ENCODE data around the gene BIN1. TPM values are rescaled to one million over a fixed set of nuclear protein-coding genes. Genes with fewer than 3 reads are reported as not detected.
A peak's percentile ranks its signal among the peaks of the same experiment; 100 is the strongest.

The BIN1 gene
- polyA plus RNA-seq, 3 donors from 2014 or later: 110 to 169 (median 167) TPM

DNA sequence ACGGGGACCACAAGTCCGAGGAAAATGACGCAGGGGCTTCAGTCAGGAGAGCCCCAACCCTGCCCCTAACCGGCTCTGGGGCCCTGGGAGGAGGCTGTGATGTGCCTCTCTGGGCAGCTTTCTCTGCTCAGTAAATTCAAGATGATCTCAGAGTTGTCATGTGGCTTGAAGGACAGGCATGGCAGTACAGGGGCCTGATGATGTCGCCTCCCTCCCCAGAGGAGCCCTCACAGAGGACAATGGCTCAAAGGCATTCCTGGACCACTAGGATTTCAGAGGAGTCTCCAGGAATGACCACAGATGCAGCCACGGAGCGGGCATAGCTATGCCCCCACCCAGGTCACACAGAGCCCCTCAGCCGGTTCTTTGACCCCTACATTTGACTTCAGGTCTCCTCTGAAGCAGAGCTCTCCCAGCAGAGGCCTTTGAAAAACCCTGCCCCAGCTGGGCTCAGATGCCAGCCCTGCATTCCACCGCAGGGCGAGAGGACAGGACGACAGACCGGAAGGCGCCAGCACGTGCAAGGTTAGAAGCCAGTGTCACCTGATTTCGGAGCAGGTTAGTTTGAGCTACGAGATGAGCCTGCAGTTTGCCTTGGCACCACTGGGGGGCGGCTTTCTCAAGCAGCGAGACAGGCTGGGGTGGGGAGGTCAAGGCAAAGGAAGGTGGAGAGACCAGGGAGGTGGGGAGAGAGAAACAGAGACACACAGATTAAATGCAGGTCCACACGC lies 39.2 kb downstream of the BIN1 start:
- Mint-ChIP-seq H3K27ac (peak overlapping the region; percentile 55 to 87 (median 77)), H3K27me3 (ENCODE audit: low read depth in 3 of 3) (peaks cover 0 to 7% (median 0%) of the 10 kb centered on the region in 3 donors), H3K9me3 (no peaks in the 10 kb centered on the region), H3K4me1 (peaks cover 46 to 64% of the 10 kb centered on the region in 2 donors), H3K36me3 (peaks cover 0 to 7% (median 0%) of the 10 kb centered on the region in 3 donors), H3K4me3 (peak overlapping the region in 1 of 5 donors; percentile 7)
- peak; percentile 60 to 65 (median 62) for DNase-seq

DNA sequence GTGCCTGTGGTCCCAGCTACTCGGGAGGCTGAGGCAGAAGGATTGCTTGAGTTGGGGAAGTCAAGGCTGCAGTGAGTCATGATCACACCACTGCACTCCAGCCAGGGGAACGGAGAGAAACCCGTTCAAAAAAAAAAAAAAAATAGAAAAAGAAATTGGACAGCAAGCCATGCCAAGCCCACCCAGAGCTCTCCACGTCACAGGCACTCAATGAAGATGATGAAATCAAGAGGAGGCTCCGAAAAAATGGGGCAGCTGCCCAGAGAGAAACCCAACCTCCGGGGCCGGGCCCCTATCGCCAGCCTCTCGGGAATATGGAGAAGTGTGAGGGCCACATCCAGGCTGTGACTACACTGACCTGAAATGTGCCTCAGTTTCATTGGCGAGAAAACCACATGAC lies 40.0 kb downstream of the BIN1 start:
- Mint-ChIP-seq H3K36me3 (peaks cover 0 to 7% (median 4%) of the 10 kb centered on the region in 3 donors), H3K4me1 (peaks cover 40 to 58% of the 10 kb centered on the region in 2 donors), H3K4me3 (no peak overlapping the region), H3K9me3 (no peaks in the 10 kb centered on the region), H3K27me3 (ENCODE audit: low read depth in 3 of 3) (peaks cover 0 to 7% (median 0%) of the 10 kb centered on the region in 3 donors), H3K27ac (peak overlapping the region in 2 of 6 donors; percentile 41 to 75)
- DNase-seq: no peak

DNA sequence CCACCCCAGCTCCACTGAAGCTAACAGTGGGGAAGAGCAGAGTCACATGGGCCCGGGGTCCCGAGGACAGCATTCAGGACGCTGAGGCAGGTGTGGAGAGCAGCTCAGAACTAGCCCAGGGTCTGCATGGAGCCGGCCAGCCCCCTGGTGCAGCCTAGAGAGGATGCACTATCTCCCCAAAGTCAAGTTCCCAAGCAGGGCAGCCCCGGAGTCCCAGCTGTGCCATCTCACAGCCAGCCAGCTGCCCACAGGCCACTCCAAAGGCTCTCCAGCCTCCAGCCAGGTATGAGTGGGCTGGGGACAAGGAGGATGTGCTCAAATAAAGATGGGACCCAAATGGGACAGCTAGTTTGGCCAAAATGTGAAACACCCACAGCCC lies 41.0 kb downstream of the BIN1 start:
- peaks cover 35 to 53% of the 10 kb centered on the region in 2 donors for H3K4me1 Mint-ChIP-seq
- no peak overlapping the region for H3K4me3 Mint-ChIP-seq
- H3K27ac Mint-ChIP-seq: peak overlapping the region in 1 of 6 donors; percentile 13
- no peaks in the 10 kb centered on the region for H3K9me3 Mint-ChIP-seq
- DNase-seq: no peak
- H3K36me3 Mint-ChIP-seq: peaks cover 0 to 7% (median 4%) of the 10 kb centered on the region in 3 donors
- H3K27me3 Mint-ChIP-seq (ENCODE audit: low read depth in 3 of 3): peaks cover 0 to 7% (median 1%) of the 10 kb centered on the region in 3 donors

DNA sequence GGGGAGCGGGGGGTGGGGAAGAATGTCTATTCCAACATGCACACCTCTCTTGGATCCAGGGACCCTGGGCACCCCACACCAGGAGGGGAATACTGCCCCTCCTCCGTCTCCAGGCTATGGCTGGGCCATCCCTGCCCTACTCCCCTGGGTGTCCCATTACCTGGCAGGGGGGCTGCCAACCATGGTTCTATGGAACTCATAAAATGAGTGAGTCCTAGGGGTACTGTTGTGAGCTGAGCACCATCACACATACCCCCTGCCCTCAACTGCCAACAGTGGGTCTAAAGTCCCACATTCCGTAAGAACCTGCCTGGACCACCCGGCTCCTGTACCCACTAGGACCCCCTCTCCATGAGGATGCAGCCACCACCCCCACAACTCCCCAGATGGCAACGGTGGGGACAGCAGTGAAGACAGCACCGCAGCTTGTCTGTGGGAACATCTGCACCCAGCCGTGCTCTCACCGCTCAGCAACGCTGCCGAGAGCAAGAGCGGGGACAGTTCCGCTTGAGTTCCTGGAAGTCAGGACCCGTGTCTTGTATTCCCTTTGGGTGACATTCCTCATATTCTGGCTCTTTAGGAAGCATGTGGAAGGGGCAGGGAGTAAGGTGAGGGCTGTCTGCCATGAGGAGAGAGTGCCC lies 41.5 kb downstream of the BIN1 start:
- H3K4me1 Mint-ChIP-seq: peaks cover 30 to 48% of the 10 kb centered on the region in 2 donors
- H3K27ac Mint-ChIP-seq: peak overlapping the region in 5 of 6 donors; percentile 13 to 77 (median 75)
- H3K4me3 Mint-ChIP-seq: no peak overlapping the region
- peaks cover 0 to 7% (median 1%) of the 10 kb centered on the region in 3 donors for H3K27me3 Mint-ChIP-seq (ENCODE audit: low read depth in 3 of 3)
- no peaks in the 10 kb centered on the region for H3K9me3 Mint-ChIP-seq
- DNase-seq: no peak
- H3K36me3 Mint-ChIP-seq: peaks cover 0 to 7% (median 4%) of the 10 kb centered on the region in 3 donors

DNA sequence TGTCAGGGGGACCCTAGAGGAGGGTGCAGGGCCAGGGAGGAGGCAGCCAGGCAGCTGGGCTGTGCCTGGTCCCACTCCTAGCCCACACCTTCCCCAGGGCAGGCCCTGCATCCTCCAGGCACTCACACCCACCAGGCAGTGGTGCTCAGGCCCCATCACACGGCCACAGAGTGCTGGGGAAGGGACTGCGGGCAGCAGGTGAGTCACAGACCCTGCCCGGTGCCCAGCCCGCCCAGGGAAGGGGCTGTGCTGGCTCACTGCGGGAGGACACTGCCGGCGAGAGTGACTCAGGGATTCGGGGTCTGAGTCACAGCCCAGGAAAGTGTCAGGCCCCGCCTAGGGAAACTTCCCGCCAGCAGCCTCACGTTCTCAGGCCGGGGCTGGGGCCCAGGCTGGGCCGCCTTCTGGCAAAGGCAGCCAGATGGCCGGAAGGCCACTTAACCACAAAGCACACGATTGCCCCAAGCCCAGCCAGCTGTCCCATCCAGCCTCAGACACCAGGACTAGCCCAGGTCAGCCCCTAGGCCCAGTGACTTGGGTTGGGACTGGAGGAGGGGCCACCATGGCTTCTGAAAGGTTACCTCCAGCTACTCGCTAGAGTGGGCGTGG lies 42.2 kb downstream of the BIN1 start:
- Mint-ChIP-seq H3K27ac (peak overlapping the region in 2 of 6 donors; percentile 75 to 77), H3K4me1 (peaks cover 25 to 44% of the 10 kb centered on the region in 2 donors), H3K9me3 (no peaks in the 10 kb centered on the region), H3K4me3 (no peak overlapping the region), H3K27me3 (ENCODE audit: low read depth in 3 of 3) (peaks cover 0 to 7% (median 1%) of the 10 kb centered on the region in 3 donors), H3K36me3 (peaks cover 0 to 7% (median 4%) of the 10 kb centered on the region in 3 donors)
- peak; percentile 42 to 54 (median 43) for DNase-seq

DNA sequence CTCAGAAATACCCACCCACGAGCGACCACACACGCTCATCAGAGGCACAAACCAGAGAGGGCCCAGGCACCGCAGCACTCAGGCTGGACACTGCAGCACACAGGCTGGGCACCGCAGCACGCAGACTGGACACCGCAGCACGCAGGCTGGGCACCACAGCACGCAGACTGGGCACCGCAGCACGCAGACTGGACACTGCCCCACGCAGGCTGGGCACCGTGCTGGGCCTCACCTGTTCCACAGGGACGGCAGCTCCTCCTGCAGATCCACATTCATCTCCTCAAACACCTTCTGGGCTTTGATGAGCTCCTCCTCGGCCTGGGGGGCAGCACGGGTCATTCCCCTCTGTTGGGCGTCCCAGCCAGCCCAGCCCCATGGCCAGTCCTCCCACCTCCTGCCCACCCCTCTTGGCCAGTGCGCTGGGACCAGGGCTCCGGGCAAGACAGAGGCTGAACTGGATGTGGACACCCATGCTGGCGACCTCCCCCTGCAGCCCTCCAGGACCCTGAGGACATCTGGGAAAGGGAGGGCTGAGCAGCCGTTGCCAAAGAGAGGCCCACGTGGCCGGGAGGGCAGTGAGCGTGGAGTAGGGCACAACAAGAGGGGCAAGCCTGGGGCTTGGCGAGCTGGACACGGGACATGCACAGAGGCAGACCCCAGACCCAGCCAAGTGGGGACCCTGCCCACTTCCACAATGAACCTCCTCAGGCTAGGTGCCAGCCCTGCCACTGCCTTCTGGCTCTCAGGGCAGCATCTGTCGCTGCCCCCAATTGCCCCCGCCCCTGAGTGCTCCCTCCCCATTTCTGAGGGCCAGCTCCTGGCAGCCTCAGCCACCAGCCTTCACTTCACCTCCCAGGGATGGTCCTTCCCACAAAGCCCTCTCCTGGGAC lies 43.0 kb downstream of the BIN1 start:
- Mint-ChIP-seq H3K27ac (peak overlapping the region in 2 of 6 donors; percentile 46 to 75), H3K4me1 (peaks cover 17 to 38% of the 10 kb centered on the region in 2 donors), H3K4me3 (no peak overlapping the region), H3K27me3 (ENCODE audit: low read depth in 3 of 3) (peaks cover 0 to 1% (median 1%) of the 10 kb centered on the region in 3 donors), H3K9me3 (no peaks in the 10 kb centered on the region), H3K36me3 (peaks cover 3 to 4% (median 4%) of the 10 kb centered on the region in 3 donors)
- no peak for DNase-seq

DNA sequence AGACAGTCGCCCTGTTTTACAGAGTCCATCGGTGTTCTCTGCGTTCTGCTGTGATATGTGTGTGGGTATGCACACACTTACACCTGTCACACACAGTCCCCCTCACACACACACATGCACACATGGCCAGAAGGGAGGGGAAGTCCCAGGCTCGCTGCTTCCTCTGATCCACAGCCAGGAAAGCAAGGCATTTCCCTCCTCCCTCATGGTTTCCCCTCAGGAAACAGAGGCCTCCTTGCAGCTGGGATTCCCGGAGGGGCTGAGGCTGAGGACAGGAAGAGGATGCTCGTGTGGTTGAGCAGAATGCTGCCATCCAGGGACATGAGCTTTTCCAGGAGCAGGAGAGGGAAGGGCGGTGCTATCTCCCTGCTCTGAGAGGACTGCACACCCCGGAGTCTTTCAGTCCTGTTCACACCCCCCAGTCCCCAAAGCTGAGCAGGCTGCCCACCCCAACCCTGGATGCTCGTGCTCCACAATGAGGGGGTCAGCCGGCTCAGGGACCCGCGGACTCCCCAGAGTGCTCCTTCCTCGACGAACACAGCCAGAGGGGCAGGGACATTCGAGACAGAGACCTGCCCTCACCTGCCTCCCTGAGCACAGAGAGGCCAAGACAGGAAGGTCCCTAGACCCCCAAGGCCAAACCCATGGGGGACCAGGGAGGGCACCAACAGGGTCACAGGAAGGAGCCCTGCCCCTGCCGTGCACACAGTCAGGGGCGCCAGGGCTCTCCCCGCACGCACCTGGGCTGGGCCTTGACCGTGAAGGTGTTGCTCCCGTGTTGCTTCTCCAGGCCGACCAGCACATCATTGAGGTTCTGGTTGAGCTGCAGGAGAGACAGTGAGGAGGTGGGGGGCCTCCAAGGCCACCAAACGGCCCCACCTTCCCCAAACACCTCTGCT lies 45.3 kb downstream of the BIN1 start:
- H3K27me3 Mint-ChIP-seq (ENCODE audit: low read depth in 3 of 3): peaks cover 0 to 1% (median 1%) of the 10 kb centered on the region in 3 donors
- no peaks in the 10 kb centered on the region for H3K9me3 Mint-ChIP-seq
- peaks cover 8 to 23% of the 10 kb centered on the region in 2 donors for H3K4me1 Mint-ChIP-seq
- DNase-seq: no peak
- no peak overlapping the region for H3K4me3 Mint-ChIP-seq
- H3K27ac Mint-ChIP-seq: peak overlapping the region in 1 of 6 donors; percentile 40
- peaks cover 4 to 7% (median 4%) of the 10 kb centered on the region in 3 donors for H3K36me3 Mint-ChIP-seq

DNA sequence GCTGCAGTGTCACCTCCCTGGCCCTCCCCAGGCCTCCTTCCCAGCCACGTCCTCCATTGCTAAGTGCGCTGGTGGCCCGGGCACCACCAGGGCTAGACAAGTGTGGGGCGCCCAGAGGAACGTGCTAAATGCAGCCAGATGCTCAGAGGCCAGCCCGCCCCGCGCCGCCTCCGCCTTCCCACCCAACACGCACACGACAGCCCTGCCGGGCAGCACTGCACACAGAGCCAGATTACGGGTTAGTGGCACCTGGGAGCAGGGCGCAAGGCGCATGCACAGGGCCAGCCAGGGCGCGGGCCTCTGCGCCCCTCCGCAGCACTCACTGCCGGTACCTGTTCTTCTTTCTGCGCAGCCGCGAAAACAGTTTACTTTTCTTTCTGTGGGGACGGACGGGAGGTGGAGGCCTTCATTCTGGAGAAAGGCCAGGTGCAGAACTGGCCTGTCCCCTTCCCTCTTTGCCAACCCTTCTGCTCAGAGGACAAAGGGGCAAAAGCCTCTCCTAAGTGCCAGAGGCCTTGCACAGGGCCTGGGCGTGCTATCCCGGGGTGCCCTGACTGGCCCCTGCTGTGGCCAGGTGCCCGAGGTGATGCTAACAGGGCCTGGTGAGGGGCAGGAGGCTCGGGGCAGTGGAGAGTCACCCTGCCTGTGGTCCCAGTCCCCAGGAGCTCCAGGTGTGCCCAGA lies 46.5 kb downstream of the BIN1 start:
- no peak overlapping the region for H3K4me3 Mint-ChIP-seq
- DNase-seq: no peak
- H3K27me3 Mint-ChIP-seq (ENCODE audit: low read depth in 3 of 3): peaks cover 0 to 3% (median 1%) of the 10 kb centered on the region in 3 donors
- H3K9me3 Mint-ChIP-seq: no peaks in the 10 kb centered on the region
- H3K4me1 Mint-ChIP-seq: peaks cover 7 to 13% of the 10 kb centered on the region in 2 donors
- peaks cover 4 to 8% (median 7%) of the 10 kb centered on the region in 3 donors for H3K36me3 Mint-ChIP-seq
- H3K27ac Mint-ChIP-seq: no peak overlapping the region

DNA sequence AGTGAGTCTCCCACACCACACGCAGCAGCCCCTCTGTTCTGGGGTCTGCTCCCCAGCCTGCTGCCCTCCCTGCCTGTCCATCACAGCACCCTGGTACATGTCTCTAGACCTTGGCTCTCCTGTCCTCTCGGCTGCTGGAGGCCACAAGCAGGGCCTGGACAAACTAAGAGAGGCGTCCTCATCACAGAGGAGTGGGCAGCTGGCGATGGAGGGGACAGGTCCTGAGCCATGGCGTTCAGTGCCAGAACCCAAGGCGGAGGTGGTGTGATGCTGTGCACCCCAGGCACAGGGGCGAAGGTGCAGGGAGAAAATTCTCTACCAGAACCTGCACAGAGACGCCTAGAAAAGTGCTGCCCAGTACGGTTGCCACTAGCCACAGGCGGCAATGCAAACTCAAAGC lies 47.4 kb downstream of the BIN1 start:
- peaks cover 0 to 6% of the 10 kb centered on the region in 2 donors for H3K4me1 Mint-ChIP-seq
- no peak for DNase-seq
- peaks cover 4 to 8% (median 7%) of the 10 kb centered on the region in 3 donors for H3K36me3 Mint-ChIP-seq
- H3K4me3 Mint-ChIP-seq: no peak overlapping the region
- H3K27ac Mint-ChIP-seq: peak overlapping the region in 1 of 6 donors; percentile 64
- H3K27me3 Mint-ChIP-seq (ENCODE audit: low read depth in 3 of 3): peaks cover 0 to 3% (median 1%) of the 10 kb centered on the region in 3 donors
- no peaks in the 10 kb centered on the region for H3K9me3 Mint-ChIP-seq

DNA sequence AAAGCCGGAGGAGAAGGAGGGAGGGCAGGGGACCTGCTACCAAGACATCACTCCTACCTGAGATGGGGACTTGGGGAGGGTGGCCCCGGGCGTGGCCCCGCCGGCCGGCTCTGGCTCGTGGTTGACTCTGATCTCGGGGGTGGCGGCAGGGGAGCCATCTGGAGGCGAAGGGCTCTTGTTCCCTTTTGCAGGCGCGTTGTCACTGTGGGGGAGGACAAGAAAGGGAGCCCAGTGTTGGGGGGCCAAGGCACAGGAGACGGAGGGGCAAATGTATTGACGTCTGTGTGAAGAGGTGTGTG lies 48.1 kb downstream of the BIN1 start:
- Mint-ChIP-seq H3K27ac (no peak overlapping the region), H3K4me1 (peaks cover 0 to 6% of the 10 kb centered on the region in 2 donors), H3K9me3 (no peaks in the 10 kb centered on the region), H3K4me3 (no peak overlapping the region), H3K27me3 (ENCODE audit: low read depth in 3 of 3) (peaks cover 0 to 3% (median 2%) of the 10 kb centered on the region in 3 donors), H3K36me3 (peaks cover 4 to 10% (median 8%) of the 10 kb centered on the region in 3 donors)
- no peak for DNase-seq

DNA sequence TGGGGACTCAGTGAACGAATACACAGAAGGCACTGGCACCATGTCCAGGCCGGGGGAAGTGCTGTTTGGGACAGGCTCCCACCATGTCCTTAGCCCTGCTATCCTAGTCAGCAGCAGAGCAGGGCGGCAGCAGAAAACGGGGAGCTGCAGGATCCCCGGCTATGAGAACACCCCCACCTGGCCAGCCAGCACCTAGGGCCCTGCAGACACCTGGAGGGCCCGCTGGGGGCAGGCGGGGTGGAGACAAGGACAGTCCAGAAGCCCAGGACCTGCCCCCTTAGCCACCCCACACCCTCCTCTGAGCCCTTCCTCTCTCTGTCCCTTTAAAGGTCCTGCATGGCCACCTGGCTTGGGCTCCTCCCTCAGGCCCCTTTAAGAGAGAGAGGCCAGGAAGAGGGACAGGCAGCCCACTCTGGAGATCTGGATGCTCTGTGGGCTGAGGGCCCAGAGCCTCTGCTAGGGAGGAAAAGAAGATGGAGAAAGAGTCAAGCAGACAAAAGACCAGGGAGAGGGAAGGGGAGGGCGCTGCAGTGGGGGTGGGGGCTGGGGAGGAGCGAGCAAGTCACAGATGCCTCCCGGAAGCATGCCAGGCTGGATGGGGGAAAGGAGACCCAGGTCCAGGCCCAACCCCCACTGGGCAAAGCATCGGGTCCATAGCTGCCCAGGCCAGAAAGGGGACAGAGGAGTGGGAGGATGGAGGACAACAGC lies 48.6 kb downstream of the BIN1 start:
- Mint-ChIP-seq H3K9me3 (no peaks in the 10 kb centered on the region), H3K27ac (no peak overlapping the region), H3K4me1 (peaks cover 0 to 5% of the 10 kb centered on the region in 2 donors), H3K36me3 (peaks cover 4 to 10% (median 8%) of the 10 kb centered on the region in 3 donors), H3K4me3 (no peak overlapping the region), H3K27me3 (ENCODE audit: low read depth in 3 of 3) (peaks cover 0 to 3% (median 3%) of the 10 kb centered on the region in 3 donors)
- DNase-seq: no peak

Data from immature natural killer cell (primary cell).